PFSK-1 (cell line): ENCODE data around the gene LPAR1.

Source experiments
- FOXP2 ChIP-seq: optimal IDR thresholded peaks from 2 replicates; pipeline ENCODE3; 2011; ENCODE audit warnings: borderline replicate concordance, control low read depth, inconsistent platforms; ENCODE audit not compliant: insufficient read depth; ENCODE audit errors: extremely low read length, extremely low read depth
- POLR2AphosphoS5 ChIP-seq: IDR thresholded peaks from 2 replicates; pipeline ENCODE4 v1.6.1; 2012; ENCODE audit warnings: low read depth, mild to moderate bottlenecking, control low read depth, low read length, moderate library complexity
- REST ChIP-seq, 2 experiments: IDR thresholded peaks; 2 replicates each; pipeline versions ENCODE4 v1.6.1 to v1.8.0; 2011 to 2012; ENCODE audit warnings: low read depth in 2 of 2, low read length in 2 of 2, control low read depth in 1 of 2, inconsistent platforms in 1 of 2, mild to moderate bottlenecking in 1 of 2, moderate library complexity in 1 of 2; ENCODE audit not compliant: insufficient read depth in 1 of 2
- SIN3A ChIP-seq: IDR thresholded peaks from 2 replicates; pipeline ENCODE4 v1.6.1; 2012; ENCODE audit warnings: mild to moderate bottlenecking, low read length, moderate library complexity, borderline replicate concordance; ENCODE audit not compliant: insufficient read depth
- TAF1 ChIP-seq: IDR thresholded peaks from 2 replicates; pipeline ENCODE4 v1.6.1; 2012; ENCODE audit warnings: low read length, control low read depth, borderline replicate concordance; ENCODE audit not compliant: insufficient read depth

Gene LPAR1

GRCh38 chr9:110892689-110893088 is 145.6 kb downstream of the LPAR1 start:
- TF ChIP-seq FOXP2 (no peak), POLR2AphosphoS5 (no peak), SIN3A (no peak), TAF1 (no peak)

- TF ChIP-seq REST (IDR thresholded peaks at IDR 0.05; ENCODE audit: insufficient read depth in 1 of 2, low read depth in 2 of 2, low read length in 2 of 2) (no peak), POLR2AphosphoS5 (no peak), SIN3A (no peak), TAF1 (no peak), FOXP2 (no peak)
These were observed 146.5 kb downstream of the LPAR1 start for GRCh38 chr9:110891760-110892159.

- TF ChIP-seq TAF1 (no peak), SIN3A (no peak), REST (IDR thresholded peaks at IDR 0.05; ENCODE audit: insufficient read depth in 1 of 2, low read depth in 2 of 2, low read length in 2 of 2) (no peak), POLR2AphosphoS5 (no peak), FOXP2 (no peak)
These were observed 147.9 kb downstream of the LPAR1 start for GRCh38 chr9:110890416-110890815.

- no peak for TF ChIP-seq SIN3A
- TF ChIP-seq REST (IDR thresholded peaks at IDR 0.05; ENCODE audit: insufficient read depth in 1 of 2, low read depth in 2 of 2, low read length in 2 of 2) = no peak
- TF ChIP-seq TAF1 = no peak
- no peak for TF ChIP-seq FOXP2
- TF ChIP-seq POLR2AphosphoS5 = no peak
These were observed 151.0 kb downstream of the LPAR1 start for GRCh38 chr9:110887276-110887675.

GRCh38 chr9:110886832-110887231 is 151.4 kb downstream of the LPAR1 start:
- TF ChIP-seq TAF1 = no peak
- no peak for TF ChIP-seq FOXP2
- TF ChIP-seq POLR2AphosphoS5 = no peak
- no peak for TF ChIP-seq SIN3A
- TF ChIP-seq REST (IDR thresholded peaks at IDR 0.05; ENCODE audit: insufficient read depth in 1 of 2, low read depth in 2 of 2, low read length in 2 of 2) = no peak
